GM15510 (cell line): ENCODE measurements around the gene RPL6.
A peak's percentile ranks its signal among the peaks of the same experiment; 100 is the strongest.

Source experiments
- POLR2A ChIP-seq: IDR thresholded peaks from 3 replicates; pipeline ENCODE4 v1.6.1; 2011; ENCODE audit warnings: borderline replicate concordance; ENCODE audit not compliant: insufficient read length; ENCODE audit errors: extremely low read depth

The RPL6 gene

GRCh38 chr12:112381883-112382796, 27.3 kb downstream of the RPL6 start, which contains the start of gene HECTD4:
HECTD4 (minus strand) TSS chr12:112382431; CDS start chr12:112382128, 303 bp downstream.
- TF ChIP-seq POLR2A, result peak; percentile 95

- TF ChIP-seq POLR2A, result no peak
These were observed 28.0 kb downstream of the RPL6 start for GRCh38 chr12:112381406-112381882.

- no peak for TF ChIP-seq POLR2A
These were observed 28.6 kb downstream of the RPL6 start for GRCh38 chr12:112380663-112381405.

GRCh38 chr12:112375105-112375504, 34.3 kb downstream of the RPL6 start:
- no peak for TF ChIP-seq POLR2A

- TF ChIP-seq POLR2A, result no peak
These were observed 35.2 kb downstream of the RPL6 start for GRCh38 chr12:112374166-112374740.

- no peak for TF ChIP-seq POLR2A
These were observed 38.4 kb downstream of the RPL6 start for GRCh38 chr12:112370868-112371510.

GRCh38 chr12:112370199-112370598, 39.2 kb downstream of the RPL6 start:
- TF ChIP-seq POLR2A, result no peak

- TF ChIP-seq POLR2A, result no peak
These were observed 40.5 kb downstream of the RPL6 start for GRCh38 chr12:112368856-112369255.

GRCh38 chr12:112367965-112368364, 41.4 kb downstream of the RPL6 start:
- no peak for TF ChIP-seq POLR2A

- TF ChIP-seq POLR2A, result no peak
These were observed 47.1 kb downstream of the RPL6 start for GRCh38 chr12:112362310-112362709.

- no peak for TF ChIP-seq POLR2A
These were observed 48.1 kb downstream of the RPL6 start for GRCh38 chr12:112361271-112361670.

- no peak for TF ChIP-seq POLR2A
These were observed 50.1 kb downstream of the RPL6 start for GRCh38 chr12:112359290-112359689.

- no peak for TF ChIP-seq POLR2A
These were observed 52.2 kb downstream of the RPL6 start for GRCh38 chr12:112357214-112357613.
